Cardiac muscle cell (in vitro differentiated cells and primary cell): Measurements from ENCODE around the gene DOK6. TPM values are rescaled to one million over a fixed set of nuclear protein-coding genes. Genes with fewer than 3 reads are reported as not detected.
A peak's percentile ranks its signal among the peaks of the same experiment; 100 is the strongest.
"Not testable (repeated sequence)": the region's sequence is repeated elsewhere in the genome, so short reads cannot be mapped to it uniquely, and the experiment has no call there.

Experiments used
- DNase-seq, 2 donors: peaks; one replicate each; pipeline versions ENCODE4 v3.0.0 to v3.0.0-alpha.2; 2010 to 2017; ENCODE audit warnings: low read depth in 1 of 2, low spot score in 1 of 2
- H3K27ac ChIP-seq: fragments of 200-600 bp; sonication (generic); 2 replicates; pipeline ENCODE4 v1.5.1; 2016
- H3K27me3 ChIP-seq: fragments of 200-600 bp; sonication (generic); 2 replicates; pipeline ENCODE4 v1.6.0; 2016; ENCODE audit warnings: control low read depth
- H3K36me3 ChIP-seq: fragments of 200-600 bp; sonication (generic); 2 replicates; pipeline ENCODE4 v1.5.1; 2016; ENCODE audit warnings: control low read depth
- H3K4me1 ChIP-seq: fragments of 200-600 bp; sonication (generic); 2 replicates; pipeline ENCODE4 v1.8.1; 2017; ENCODE audit warnings: low read depth, mild to moderate bottlenecking, mixed run types
- H3K4me3 ChIP-seq: fragments of 200-600 bp; sonication (generic); 2 replicates; pipeline ENCODE4 v1.5.1; 2016; ENCODE audit warnings: mild to moderate bottlenecking
- H3K9me3 ChIP-seq: fragments of 200-600 bp; sonication (generic); 2 replicates; pipeline ENCODE4 v1.5.1; 2017; ENCODE audit warnings: low read depth, mild to moderate bottlenecking, control low read depth
- polyA plus RNA-seq: library from polyadenylated mRNA; unstranded; fragments of >200 nt; fragmentation: Nextera tagmentation; extraction: Ambion mirVana; gene quantifications from 2 replicates; pipeline ENCODE4 v1.2.1, GENCODE V29; 2016
- total RNA-seq: library from RNA; depleted of rRNA; stranded (reverse); fragments of >200 nt; gene quantifications from 2 replicates; pipeline ENCODE4 v1.2.3, GENCODE V29; 2016
- TF ChIP-seq, protein P1 (sequence below): IDR thresholded peaks from 2 replicates; pipeline ENCODE4 v1.5.1; 2012; ENCODE audit warnings: low read depth, mild to moderate bottlenecking, low read length

The DOK6 gene
- total and polyA plus RNA-seq, 2 experiments from 2014 or later: 13.2 to 13.9 TPM

- no peak overlapping the region for H3K4me3 ChIP-seq
- H3K36me3 ChIP-seq: no peaks in the 10 kb centered on the region
- no peaks in the 10 kb centered on the region for H3K9me3 ChIP-seq
- H3K27me3 ChIP-seq: no peaks in the 10 kb centered on the region
- TF ChIP-seq, protein P1, sequence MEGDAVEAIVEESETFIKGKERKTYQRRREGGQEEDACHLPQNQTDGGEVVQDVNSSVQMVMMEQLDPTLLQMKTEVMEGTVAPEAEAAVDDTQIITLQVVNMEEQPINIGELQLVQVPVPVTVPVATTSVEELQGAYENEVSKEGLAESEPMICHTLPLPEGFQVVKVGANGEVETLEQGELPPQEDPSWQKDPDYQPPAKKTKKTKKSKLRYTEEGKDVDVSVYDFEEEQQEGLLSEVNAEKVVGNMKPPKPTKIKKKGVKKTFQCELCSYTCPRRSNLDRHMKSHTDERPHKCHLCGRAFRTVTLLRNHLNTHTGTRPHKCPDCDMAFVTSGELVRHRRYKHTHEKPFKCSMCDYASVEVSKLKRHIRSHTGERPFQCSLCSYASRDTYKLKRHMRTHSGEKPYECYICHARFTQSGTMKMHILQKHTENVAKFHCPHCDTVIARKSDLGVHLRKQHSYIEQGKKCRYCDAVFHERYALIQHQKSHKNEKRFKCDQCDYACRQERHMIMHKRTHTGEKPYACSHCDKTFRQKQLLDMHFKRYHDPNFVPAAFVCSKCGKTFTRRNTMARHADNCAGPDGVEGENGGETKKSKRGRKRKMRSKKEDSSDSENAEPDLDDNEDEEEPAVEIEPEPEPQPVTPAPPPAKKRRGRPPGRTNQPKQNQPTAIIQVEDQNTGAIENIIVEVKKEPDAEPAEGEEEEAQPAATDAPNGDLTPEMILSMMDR: no peak
- peak overlapping the region; percentile 8 for H3K27ac ChIP-seq
- no peaks in the 10 kb centered on the region for H3K4me1 ChIP-seq
- DNase-seq: peak; percentile 7 to 36
These were observed 445.2 kb downstream of the DOK6 start for GRCh38 chr18:69845593-69846506.

- no peaks in the 10 kb centered on the region for H3K9me3 ChIP-seq
- no peaks in the 10 kb centered on the region for H3K27me3 ChIP-seq
- no peak for DNase-seq
- no peaks in the 10 kb centered on the region for H3K4me1 ChIP-seq
- H3K4me3 ChIP-seq: no peak overlapping the region
- no peaks in the 10 kb centered on the region for H3K36me3 ChIP-seq
- TF ChIP-seq, protein P1: no peak
- no peak overlapping the region for H3K27ac ChIP-seq
These were observed 452.4 kb downstream of the DOK6 start for GRCh38 chr18:69853051-69853450.

DNA sequence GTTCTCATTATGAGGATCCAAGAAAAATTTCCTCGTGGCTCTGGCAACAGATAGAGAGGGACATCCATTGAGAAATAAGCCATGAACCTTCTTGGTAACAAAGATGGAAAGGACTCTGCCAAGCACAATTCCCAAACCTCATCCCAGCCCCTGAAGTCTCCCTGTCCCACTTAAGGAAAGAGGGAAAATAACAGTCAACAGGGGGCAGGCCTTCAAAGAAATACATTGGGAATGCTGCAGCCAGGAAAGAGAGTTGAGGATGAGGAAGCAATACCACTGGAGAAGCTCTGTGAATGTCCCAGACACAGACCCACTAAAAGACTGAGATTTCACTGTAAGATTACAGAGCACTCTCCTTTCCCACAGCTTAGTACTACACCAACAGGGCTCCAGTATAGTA is 453.8 kb downstream of the DOK6 start:
- TF ChIP-seq, protein P1: no peak
- Histone ChIP-seq H3K27ac (no peak overlapping the region), H3K36me3 (no peaks in the 10 kb centered on the region), H3K4me1 (no peaks in the 10 kb centered on the region), H3K9me3 (no peaks in the 10 kb centered on the region), H3K27me3 (no peaks in the 10 kb centered on the region), H3K4me3 (no peak overlapping the region)
- no peak for DNase-seq

DNA sequence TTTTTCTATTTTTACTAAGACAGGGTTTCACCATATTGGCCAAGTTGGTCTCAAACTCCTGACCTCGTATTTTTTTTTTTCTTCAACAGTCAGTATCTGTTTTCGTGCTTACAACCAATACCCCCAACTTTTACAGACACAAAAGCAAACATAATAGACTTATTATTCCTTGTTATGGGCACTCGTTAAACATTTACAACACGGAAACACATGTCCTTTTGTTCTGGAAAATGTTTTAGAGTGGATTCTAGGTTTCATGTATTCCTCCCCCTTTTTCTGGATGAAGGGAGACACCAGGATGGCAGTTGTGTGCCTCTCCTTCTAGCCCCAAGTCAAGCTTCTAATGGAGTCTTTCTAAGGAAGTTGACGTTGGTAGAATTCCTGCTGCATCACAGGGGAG is 458.2 kb downstream of the DOK6 start:
- Histone ChIP-seq H3K36me3 (no peaks in the 10 kb centered on the region), H3K27ac (no peak overlapping the region), H3K4me3 (no peak overlapping the region), H3K27me3 (no peaks in the 10 kb centered on the region), H3K4me1 (no peaks in the 10 kb centered on the region), H3K9me3 (no peaks in the 10 kb centered on the region)
- DNase-seq: no peak
- TF ChIP-seq, protein P1: no peak

DNA sequence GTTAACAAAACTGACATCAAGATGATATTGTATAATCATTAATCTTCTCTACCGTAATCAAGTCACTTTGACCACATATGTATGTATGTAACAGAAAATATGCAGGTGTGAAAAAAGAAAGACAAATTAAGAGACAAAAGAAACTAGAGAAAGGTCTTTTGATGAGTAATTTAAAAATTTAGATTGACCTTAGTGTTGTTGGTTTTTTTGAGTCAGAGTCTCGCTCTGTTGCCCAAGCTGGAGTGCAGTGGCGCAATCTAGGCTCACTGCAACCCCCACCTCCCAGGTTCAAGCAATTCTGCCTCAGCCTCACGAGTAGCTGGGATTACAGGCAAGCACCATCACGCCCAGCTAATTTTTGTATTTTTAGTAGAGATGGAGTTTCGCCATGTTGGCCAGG is 464.1 kb downstream of the DOK6 start:
- H3K27ac ChIP-seq, DNase-seq: not testable (repeated sequence)

GRCh38 chr18:69865776-69866175 is 465.1 kb downstream of the DOK6 start:
- no peak for DNase-seq
- Histone ChIP-seq H3K27ac (no peak overlapping the region), H3K36me3 (no peaks in the 10 kb centered on the region), H3K4me3 (no peak overlapping the region), H3K9me3 (no peaks in the 10 kb centered on the region), H3K4me1 (no peaks in the 10 kb centered on the region), H3K27me3 (no peaks in the 10 kb centered on the region)
- TF ChIP-seq, protein P1: no peak

More for the DNA sequence above, 464.1 kb downstream of the DOK6 start:
- not testable (repeated sequence) for H3K4me1 ChIP-seq, H3K36me3 ChIP-seq, H3K27me3 ChIP-seq, H3K9me3 ChIP-seq, H3K4me3 ChIP-seq
